ENCODE results near the gene SRGAP2B. TPM values are rescaled to one million over a fixed set of nuclear protein-coding genes. Genes with fewer than 3 reads are reported as not detected.
"Not testable (repeated sequence)": the region's sequence is repeated elsewhere in the genome, so short reads cannot be mapped to it uniquely, and the experiment has no call there.

SRGAP2B gene
- total and polyA plus RNA-seq, 2 experiments from 2014 or later: 8.9 to 20.1 TPM

GRCh38 chr1:144946525-144947480 lies 148.3 kb downstream of the SRGAP2B start:
- not testable (repeated sequence) for H3K9me3 ChIP-seq (ENCODE audit: low read depth); DNase-seq (ENCODE audit: low read depth in 1 of 2, low spot score in 1 of 2); H3K36me3 ChIP-seq; H3K4me3 ChIP-seq; H3K27ac ChIP-seq; H3K4me1 ChIP-seq (ENCODE audit: low read depth); H3K27me3 ChIP-seq

GRCh38 chr1:144941710-144942109 lies 153.4 kb downstream of the SRGAP2B start:
- H3K4me1 ChIP-seq (ENCODE audit: low read depth); H3K27ac ChIP-seq; H3K27me3 ChIP-seq; H3K9me3 ChIP-seq (ENCODE audit: low read depth); DNase-seq (ENCODE audit: low read depth in 1 of 2, low spot score in 1 of 2); H3K4me3 ChIP-seq; H3K36me3 ChIP-seq: not testable (repeated sequence)

- H3K27me3 ChIP-seq; H3K36me3 ChIP-seq; DNase-seq (ENCODE audit: low read depth in 1 of 2, low spot score in 1 of 2); H3K4me1 ChIP-seq (ENCODE audit: low read depth); H3K9me3 ChIP-seq (ENCODE audit: low read depth); H3K27ac ChIP-seq; H3K4me3 ChIP-seq: not testable (repeated sequence)
Measured at GRCh38 chr1:144940054-144940453, 155.1 kb downstream of the SRGAP2B start.

GRCh38 chr1:144938627-144939026 lies 156.5 kb downstream of the SRGAP2B start:
- not testable (repeated sequence) for H3K4me3 ChIP-seq; H3K9me3 ChIP-seq (ENCODE audit: low read depth); H3K27me3 ChIP-seq; DNase-seq (ENCODE audit: low read depth in 1 of 2, low spot score in 1 of 2); H3K36me3 ChIP-seq; H3K4me1 ChIP-seq (ENCODE audit: low read depth); H3K27ac ChIP-seq

- H3K36me3 ChIP-seq; DNase-seq (ENCODE audit: low read depth in 1 of 2, low spot score in 1 of 2); H3K27ac ChIP-seq; H3K4me3 ChIP-seq; H3K27me3 ChIP-seq; H3K4me1 ChIP-seq (ENCODE audit: low read depth); H3K9me3 ChIP-seq (ENCODE audit: low read depth): not testable (repeated sequence)
Measured at GRCh38 chr1:144936186-144936732, 158.9 kb downstream of the SRGAP2B start.

GRCh38 chr1:144935310-144935709 lies 159.8 kb downstream of the SRGAP2B start:
- not testable (repeated sequence) for H3K27ac ChIP-seq; H3K4me3 ChIP-seq; H3K4me1 ChIP-seq (ENCODE audit: low read depth); H3K27me3 ChIP-seq; H3K9me3 ChIP-seq (ENCODE audit: low read depth); H3K36me3 ChIP-seq; DNase-seq (ENCODE audit: low read depth in 1 of 2, low spot score in 1 of 2)

GRCh38 chr1:144933014-144933413 lies 162.1 kb downstream of the SRGAP2B start:
- not testable (repeated sequence) for H3K4me3 ChIP-seq; H3K27ac ChIP-seq; H3K27me3 ChIP-seq; H3K9me3 ChIP-seq (ENCODE audit: low read depth); H3K4me1 ChIP-seq (ENCODE audit: low read depth); DNase-seq (ENCODE audit: low read depth in 1 of 2, low spot score in 1 of 2); H3K36me3 ChIP-seq

GRCh38 chr1:144932153-144932552 lies 163.0 kb downstream of the SRGAP2B start:
- not testable (repeated sequence) for H3K4me3 ChIP-seq; H3K27me3 ChIP-seq; H3K9me3 ChIP-seq (ENCODE audit: low read depth); H3K27ac ChIP-seq; H3K4me1 ChIP-seq (ENCODE audit: low read depth); H3K36me3 ChIP-seq
- peak in 1 of 2 donors; percentile 0 for DNase-seq (ENCODE audit: low read depth in 1 of 2, low spot score in 1 of 2)

GRCh38 chr1:144931553-144931952 lies 163.6 kb downstream of the SRGAP2B start:
- H3K27me3 ChIP-seq; H3K27ac ChIP-seq; H3K36me3 ChIP-seq; H3K4me3 ChIP-seq; H3K9me3 ChIP-seq (ENCODE audit: low read depth); DNase-seq (ENCODE audit: low read depth in 1 of 2, low spot score in 1 of 2); H3K4me1 ChIP-seq (ENCODE audit: low read depth): not testable (repeated sequence)

GRCh38 chr1:144930085-144930777 lies 164.9 kb downstream of the SRGAP2B start:
- H3K27ac ChIP-seq; DNase-seq (ENCODE audit: low read depth in 1 of 2, low spot score in 1 of 2); H3K27me3 ChIP-seq; H3K4me1 ChIP-seq (ENCODE audit: low read depth); H3K9me3 ChIP-seq (ENCODE audit: low read depth); H3K4me3 ChIP-seq; H3K36me3 ChIP-seq: not testable (repeated sequence)

GRCh38 chr1:144927292-144927691 lies 167.8 kb downstream of the SRGAP2B start:
- not testable (repeated sequence) for H3K4me1 ChIP-seq (ENCODE audit: low read depth); H3K9me3 ChIP-seq (ENCODE audit: low read depth); H3K4me3 ChIP-seq; H3K36me3 ChIP-seq; H3K27ac ChIP-seq; H3K27me3 ChIP-seq; DNase-seq (ENCODE audit: low read depth in 1 of 2, low spot score in 1 of 2)

GRCh38 chr1:144923640-144924039 lies 171.5 kb downstream of the SRGAP2B start:
- not testable (repeated sequence) for H3K27me3 ChIP-seq; H3K4me3 ChIP-seq; H3K27ac ChIP-seq; H3K9me3 ChIP-seq (ENCODE audit: low read depth); H3K4me1 ChIP-seq (ENCODE audit: low read depth); DNase-seq (ENCODE audit: low read depth in 1 of 2, low spot score in 1 of 2); H3K36me3 ChIP-seq

- H3K36me3 ChIP-seq; H3K27me3 ChIP-seq; H3K4me1 ChIP-seq (ENCODE audit: low read depth); H3K9me3 ChIP-seq (ENCODE audit: low read depth); H3K4me3 ChIP-seq; H3K27ac ChIP-seq: not testable (repeated sequence)
- peak in 1 of 2 donors; percentile 20 for DNase-seq (ENCODE audit: low read depth in 1 of 2, low spot score in 1 of 2)
Measured at GRCh38 chr1:144922785-144923184, 172.3 kb downstream of the SRGAP2B start.

GRCh38 chr1:144919106-144919505 lies 176.0 kb downstream of the SRGAP2B start:
- not testable (repeated sequence) for H3K4me1 ChIP-seq (ENCODE audit: low read depth); DNase-seq (ENCODE audit: low read depth in 1 of 2, low spot score in 1 of 2); H3K27me3 ChIP-seq; H3K4me3 ChIP-seq; H3K36me3 ChIP-seq; H3K9me3 ChIP-seq (ENCODE audit: low read depth); H3K27ac ChIP-seq
